ENCODE data around the gene UBE2L5. TPM values are rescaled to one million over a fixed set of nuclear protein-coding genes. Genes with fewer than 3 reads are reported as not detected.

UBE2L5 gene
- total and polyA plus RNA-seq, 2 of the 13 experiments (the other 11 are each of a cell fraction or from before 2014, with no cell fraction given): 0.13 TPM; not detected in 1

GRCh38 chr13:30408319-30409101 lies 13.8 kb upstream of the UBE2L5 start (continued):
- no peak for TF ChIP-seq TRIM22 (IDR thresholded peaks at IDR 0.05)
- peak; percentile 82 for TF ChIP-seq HNRNPLL (IDR thresholded peaks at IDR 0.05; ENCODE audit: low read depth, low read length, poor library complexity, severe bottlenecking)
- TF ChIP-seq SMC3 (IDR thresholded peaks at IDR 0.05; ENCODE audit: low read length): peak; percentile 45; the same call in 1 of the 2 replicates
- TF ChIP-seq, protein P1, sequence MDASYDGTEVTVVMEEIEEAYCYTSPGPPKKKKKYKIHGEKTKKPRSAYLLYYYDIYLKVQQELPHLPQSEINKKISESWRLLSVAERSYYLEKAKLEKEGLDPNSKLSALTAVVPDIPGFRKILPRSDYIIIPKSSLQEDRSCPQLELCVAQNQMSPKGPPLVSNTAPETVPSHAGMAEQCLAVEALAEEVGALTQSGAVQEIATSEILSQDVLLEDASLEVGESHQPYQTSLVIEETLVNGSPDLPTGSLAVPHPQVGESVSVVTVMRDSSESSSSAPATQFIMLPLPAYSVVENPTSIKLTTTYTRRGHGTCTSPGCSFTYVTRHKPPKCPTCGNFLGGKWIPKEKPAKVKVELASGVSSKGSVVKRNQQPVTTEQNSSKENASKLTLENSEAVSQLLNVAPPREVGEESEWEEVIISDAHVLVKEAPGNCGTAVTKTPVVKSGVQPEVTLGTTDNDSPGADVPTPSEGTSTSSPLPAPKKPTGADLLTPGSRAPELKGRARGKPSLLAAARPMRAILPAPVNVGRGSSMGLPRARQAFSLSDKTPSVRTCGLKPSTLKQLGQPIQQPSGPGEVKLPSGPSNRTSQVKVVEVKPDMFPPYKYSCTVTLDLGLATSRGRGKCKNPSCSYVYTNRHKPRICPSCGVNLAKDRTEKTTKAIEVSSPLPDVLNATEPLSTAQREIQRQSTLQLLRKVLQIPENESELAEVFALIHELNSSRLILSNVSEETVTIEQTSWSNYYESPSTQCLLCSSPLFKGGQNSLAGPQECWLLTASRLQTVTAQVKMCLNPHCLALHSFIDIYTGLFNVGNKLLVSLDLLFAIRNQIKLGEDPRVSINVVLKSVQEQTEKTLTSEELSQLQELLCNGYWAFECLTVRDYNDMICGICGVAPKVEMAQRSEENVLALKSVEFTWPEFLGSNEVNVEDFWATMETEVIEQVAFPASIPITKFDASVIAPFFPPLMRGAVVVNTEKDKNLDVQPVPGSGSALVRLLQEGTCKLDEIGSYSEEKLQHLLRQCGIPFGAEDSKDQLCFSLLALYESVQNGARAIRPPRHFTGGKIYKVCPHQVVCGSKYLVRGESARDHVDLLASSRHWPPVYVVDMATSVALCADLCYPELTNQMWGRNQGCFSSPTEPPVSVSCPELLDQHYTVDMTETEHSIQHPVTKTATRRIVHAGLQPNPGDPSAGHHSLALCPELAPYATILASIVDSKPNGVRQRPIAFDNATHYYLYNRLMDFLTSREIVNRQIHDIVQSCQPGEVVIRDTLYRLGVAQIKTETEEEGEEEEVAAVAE (CRISPR knock-in tag; IDR thresholded peaks at IDR 0.05; ENCODE audit: borderline replicate concordance): 0 out of 2 replicates have a peak, but pooled peaks have one; percentile 24
- peak; percentile 75; the same call in 1 of the 3 replicates for TF ChIP-seq MXI1 (IDR thresholded peaks at IDR 0.05; ENCODE audit: borderline replicate concordance, low read depth, low read length)
- peak; percentile 70 for TF ChIP-seq ZNF746 (CRISPR knock-in tag; IDR thresholded peaks at IDR 0.05)
- TF ChIP-seq POLR2AphosphoS5 (IDR thresholded peaks at IDR 0.05; ENCODE audit: low read depth, low read length): no peak
- no peak for TF ChIP-seq MIER2 (CRISPR knock-in tag; IDR thresholded peaks at IDR 0.05)
- 0 out of 2 replicates have a peak, but pooled peaks have one; percentile 45 for TF ChIP-seq KLF12 (CRISPR knock-in tag; IDR thresholded peaks at IDR 0.05; ENCODE audit: borderline replicate concordance)
- TF ChIP-seq, protein P2, sequence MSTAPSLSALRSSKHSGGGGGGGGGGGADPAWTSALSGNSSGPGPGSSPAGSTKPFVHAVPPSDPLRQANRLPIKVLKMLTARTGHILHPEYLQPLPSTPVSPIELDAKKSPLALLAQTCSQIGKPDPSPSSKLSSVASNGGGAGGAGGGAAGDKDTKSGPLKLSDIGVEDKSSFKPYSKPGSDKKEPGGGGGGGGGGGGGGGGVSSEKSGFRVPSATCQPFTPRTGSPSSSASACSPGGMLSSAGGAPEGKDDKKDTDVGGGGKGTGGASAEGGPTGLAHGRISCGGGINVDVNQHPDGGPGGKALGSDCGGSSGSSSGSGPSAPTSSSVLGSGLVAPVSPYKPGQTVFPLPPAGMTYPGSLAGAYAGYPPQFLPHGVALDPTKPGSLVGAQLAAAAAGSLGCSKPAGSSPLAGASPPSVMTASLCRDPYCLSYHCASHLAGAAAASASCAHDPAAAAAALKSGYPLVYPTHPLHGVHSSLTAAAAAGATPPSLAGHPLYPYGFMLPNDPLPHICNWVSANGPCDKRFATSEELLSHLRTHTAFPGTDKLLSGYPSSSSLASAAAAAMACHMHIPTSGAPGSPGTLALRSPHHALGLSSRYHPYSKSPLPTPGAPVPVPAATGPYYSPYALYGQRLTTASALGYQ (CRISPR knock-in tag; IDR thresholded peaks at IDR 0.05): no peak; the same call in 1 of the 2 replicates
- TF ChIP-seq, protein P3, sequence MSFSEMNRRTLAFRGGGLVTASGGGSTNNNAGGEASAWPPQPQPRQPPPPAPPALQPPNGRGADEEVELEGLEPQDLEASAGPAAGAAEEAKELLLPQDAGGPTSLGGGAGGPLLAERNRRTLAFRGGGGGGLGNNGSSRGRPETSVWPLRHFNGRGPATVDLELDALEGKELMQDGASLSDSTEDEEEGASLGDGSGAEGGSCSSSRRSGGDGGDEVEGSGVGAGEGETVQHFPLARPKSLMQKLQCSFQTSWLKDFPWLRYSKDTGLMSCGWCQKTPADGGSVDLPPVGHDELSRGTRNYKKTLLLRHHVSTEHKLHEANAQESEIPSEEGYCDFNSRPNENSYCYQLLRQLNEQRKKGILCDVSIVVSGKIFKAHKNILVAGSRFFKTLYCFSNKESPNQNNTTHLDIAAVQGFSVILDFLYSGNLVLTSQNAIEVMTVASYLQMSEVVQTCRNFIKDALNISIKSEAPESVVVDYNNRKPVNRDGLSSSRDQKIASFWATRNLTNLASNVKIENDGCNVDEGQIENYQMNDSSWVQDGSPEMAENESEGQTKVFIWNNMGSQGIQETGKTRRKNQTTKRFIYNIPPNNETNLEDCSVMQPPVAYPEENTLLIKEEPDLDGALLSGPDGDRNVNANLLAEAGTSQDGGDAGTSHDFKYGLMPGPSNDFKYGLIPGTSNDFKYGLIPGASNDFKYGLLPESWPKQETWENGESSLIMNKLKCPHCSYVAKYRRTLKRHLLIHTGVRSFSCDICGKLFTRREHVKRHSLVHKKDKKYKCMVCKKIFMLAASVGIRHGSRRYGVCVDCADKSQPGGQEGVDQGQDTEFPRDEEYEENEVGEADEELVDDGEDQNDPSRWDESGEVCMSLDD (CRISPR knock-in tag; IDR thresholded peaks at IDR 0.05; ENCODE audit: borderline replicate concordance): no peak
- no peak for TF ChIP-seq ZNF260 (CRISPR knock-in tag; IDR thresholded peaks at IDR 0.05; ENCODE audit: borderline replicate concordance, low read depth)
- no peak for TF ChIP-seq MAFG (CRISPR knock-in tag; IDR thresholded peaks at IDR 0.05)
- 0 out of 2 replicates have a peak, but pooled peaks have one; percentile 58 for TF ChIP-seq ZNF136 (CRISPR knock-in tag; IDR thresholded peaks at IDR 0.05; ENCODE audit: low read depth)
- 0 out of 2 replicates have a peak, but pooled peaks have one; percentile 47 for TF ChIP-seq ZNF230 (CRISPR knock-in tag; IDR thresholded peaks at IDR 0.05)

All from HepG2 (cell line).